ENCODE data around the gene PCYT2.

Gene PCYT2

DNA sequence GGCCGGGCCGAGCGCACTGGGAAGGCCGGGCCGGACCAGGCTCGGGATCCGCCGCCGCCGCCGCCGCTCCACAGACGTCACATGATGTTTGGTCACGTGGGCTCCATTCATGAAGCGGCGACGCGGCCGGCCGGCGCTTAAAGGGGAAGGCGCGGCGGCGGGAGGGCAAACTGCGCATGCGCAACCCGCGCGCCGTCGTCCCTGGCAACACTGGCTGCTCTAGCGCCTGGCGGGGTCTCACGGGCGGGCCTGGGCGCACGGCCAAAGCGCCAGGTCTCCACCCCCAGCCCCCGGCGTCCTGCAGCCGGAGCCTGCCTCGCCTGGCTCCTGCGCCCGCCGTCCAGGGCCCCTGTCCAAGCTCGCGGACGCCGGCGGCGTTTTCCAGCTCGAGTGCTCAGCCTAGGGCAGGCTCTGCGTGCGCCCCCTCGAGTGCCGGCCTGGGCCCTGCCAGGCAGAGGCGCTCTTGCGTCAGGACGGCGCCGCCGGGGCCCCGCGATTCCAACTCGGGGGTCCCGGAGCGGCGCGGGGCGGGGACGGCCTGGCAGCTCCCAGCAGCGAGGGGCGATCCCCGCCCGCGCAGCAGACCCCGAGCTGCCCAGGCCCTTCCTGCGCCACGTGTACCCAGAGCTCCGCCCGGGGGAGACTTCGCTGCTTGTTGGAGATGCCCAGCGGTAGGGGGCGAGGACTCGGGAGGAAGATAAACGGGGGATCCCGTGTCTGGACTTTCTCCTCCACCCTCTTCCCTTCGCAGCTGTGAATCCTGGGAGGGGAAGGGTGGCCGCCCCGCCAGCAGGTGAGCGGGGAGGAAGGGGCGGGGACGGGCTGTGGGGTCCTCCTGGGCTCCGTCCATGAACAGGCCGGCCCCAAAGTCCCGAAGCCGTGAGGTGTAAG, 16.7 kb upstream of the PCYT2 start, which contains the start of gene MAFG:
TSS of gene MAFG (minus strand) at position 83 of the 891 bp plus-strand sequence. CDS start 4,550 bp downstream, outside the sequence.
- no peak for TF ChIP-seq JUND (IDR thresholded peaks at IDR 0.05; ENCODE audit: low read depth)
- peak; percentile 97 to 99 for DNase-seq (ENCODE audit: low read depth in 1 of 2, low spot score in 1 of 2)
- in situ Hi-C loops (cut with HindIII; ENCODE audit: low pct_unique_long_range_greater_than_20kb, low sequenced_read_pairs), result no loop called here

DNA sequence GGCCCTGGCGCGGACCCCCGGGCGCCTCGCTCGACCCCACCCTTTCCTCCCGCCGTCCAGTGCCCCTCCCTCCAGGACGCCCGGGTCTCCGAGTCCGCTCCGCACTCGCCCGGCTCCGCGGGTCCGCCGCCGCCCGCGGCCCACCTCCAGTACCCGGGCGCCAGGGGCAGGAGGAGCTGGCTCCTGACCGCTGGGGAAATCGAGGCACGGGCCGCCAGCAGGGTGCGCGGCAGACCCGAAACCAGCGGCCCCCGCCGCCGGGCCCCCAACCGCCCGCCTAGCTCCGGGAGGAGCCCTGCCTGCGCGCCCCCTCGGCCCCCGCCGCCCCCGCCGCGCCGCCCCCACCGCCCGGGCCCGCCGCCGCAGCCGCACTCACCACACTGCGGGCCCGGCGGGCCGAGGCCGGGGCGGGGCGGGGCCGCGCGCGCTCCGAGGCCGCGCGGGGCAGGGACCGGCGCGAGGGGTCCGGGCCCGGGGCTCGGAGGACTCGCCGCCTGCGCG, 16.0 kb upstream of the PCYT2 start:
- in situ Hi-C loops (cut with HindIII; ENCODE audit: low pct_unique_long_range_greater_than_20kb, low sequenced_read_pairs), result no loop called here
- peak in 1 of 2 experiments; percentile 42 for DNase-seq (ENCODE audit: low read depth in 1 of 2, low spot score in 1 of 2)
- no peak for TF ChIP-seq JUND (IDR thresholded peaks at IDR 0.05; ENCODE audit: low read depth)

DNA sequence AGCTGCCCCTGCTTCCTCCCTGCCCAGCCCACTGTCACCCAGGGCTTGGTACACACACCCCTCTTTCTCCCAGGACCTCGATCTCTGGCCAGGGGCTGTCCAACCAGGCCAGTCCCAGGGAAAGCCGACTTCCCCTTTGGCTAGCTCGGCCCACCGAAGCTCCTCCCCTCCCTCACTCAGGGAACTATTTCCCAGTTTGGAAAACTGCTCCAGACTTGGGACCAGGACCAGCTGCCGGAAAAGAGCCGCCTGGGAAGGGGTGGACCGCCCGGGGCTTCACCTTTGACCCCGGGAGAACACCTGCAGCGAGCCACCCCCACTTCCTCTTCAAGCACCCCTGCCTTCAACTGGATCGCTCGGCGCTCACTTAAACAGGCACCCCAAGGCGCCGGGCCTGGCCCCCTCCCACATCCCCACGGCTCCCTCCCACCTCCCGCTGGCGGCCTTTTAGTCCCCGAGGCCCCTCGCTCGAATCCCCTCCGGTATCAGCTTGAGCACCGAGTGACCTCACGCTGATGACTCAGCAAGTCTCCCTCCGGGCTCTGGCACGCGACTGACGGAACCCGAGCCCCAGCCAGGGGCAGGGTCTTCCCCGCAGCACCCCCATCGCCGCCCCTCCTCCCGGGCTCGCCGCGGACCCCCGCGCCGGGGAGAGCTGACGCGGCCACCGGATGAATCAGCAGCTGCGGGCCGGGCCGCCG, 15.4 kb upstream of the PCYT2 start:
- in situ Hi-C loops (cut with HindIII; ENCODE audit: low pct_unique_long_range_greater_than_20kb, low sequenced_read_pairs), result no loop called here
- TF ChIP-seq JUND (IDR thresholded peaks at IDR 0.05; ENCODE audit: low read depth), result no peak

DNA sequence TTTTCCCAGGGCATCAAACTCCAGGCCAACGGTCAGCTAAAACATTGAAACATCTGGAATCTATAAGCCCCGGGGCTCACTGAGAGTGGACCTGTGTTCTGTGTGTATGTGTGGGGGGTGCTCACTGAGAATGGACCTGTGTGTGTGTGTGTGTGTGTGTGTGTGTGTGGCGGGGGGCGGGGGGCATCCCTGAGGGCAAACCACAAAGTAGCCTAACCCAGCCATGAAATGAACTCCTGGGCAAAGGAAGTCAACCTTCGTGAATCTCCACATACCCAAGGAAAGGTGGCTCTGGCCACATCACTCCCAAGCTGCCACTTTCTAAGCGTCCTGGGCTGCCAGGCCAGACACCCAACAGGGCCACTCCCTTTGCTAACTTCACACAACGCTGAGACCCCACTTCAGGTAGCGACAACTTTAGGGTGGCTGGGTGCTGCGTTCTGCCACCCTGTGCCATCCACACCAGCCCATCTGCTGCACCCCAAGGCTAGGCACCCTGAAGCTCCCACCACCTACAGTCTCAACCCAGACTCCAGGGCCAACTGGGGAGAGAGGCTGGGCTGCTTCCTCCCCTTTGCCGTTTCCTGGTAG, 14.8 kb upstream of the PCYT2 start:
- TF ChIP-seq JUND (IDR thresholded peaks at IDR 0.05; ENCODE audit: low read depth), result no peak
- DNase-seq (ENCODE audit: low read depth in 1 of 2, low spot score in 1 of 2), result no peak
- in situ Hi-C loops (cut with HindIII; ENCODE audit: low pct_unique_long_range_greater_than_20kb, low sequenced_read_pairs), result no loop called here

More for the DNA sequence above, 15.4 kb upstream of the PCYT2 start:
- DNase-seq (ENCODE audit: low read depth in 1 of 2, low spot score in 1 of 2), result peak; percentile 82 to 91

DNA sequence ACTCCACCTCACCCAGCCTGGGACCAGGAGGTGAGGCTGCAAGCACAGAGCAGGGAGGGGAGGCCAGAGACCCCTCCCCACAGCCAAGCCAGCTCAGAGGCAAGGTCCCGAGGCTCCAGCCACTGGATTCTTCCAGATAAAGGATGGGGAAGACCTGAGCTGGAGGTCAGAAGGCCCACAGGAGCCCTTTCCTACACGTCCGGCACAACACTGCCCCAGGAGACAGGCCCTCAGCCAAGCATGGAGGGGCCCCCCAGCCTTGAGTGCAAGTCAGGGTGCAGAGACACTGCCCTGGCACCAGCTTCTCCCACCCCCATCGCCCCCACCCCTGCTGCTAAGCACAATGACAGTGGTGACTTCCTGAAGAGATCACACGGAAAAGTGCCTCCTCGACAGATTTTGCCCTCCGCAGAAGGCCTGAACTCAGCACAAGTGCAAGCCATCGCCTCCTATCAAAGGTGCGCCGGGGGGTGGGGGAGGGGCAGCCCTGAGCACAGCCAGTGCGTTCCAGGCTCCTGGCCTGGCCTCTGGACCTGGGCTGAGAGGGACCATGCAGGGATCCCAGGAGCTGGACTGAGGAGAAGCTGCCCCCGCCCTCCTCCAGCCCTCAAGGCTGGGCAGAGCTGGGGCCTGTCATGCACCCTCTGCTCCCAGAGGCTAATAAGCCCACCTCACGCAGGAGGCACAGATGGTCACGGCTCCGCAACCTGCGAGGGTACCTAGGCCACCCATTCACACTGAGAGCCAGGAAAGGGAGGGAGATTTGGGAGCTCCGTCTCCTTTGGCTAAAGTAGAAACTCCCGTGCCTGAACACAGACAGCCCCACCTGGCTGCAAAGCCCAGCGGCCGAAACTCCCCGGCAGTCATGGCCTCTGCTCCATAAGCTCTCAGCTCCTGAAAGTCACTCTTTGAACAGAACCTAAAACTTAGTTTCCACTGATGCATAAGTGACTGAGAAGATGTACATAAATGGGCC, 13.6 kb upstream of the PCYT2 start:
- TF ChIP-seq JUND (IDR thresholded peaks at IDR 0.05; ENCODE audit: low read depth), result no peak
- in situ Hi-C loops (cut with HindIII; ENCODE audit: low pct_unique_long_range_greater_than_20kb, low sequenced_read_pairs), result no loop called here
- DNase-seq (ENCODE audit: low read depth in 1 of 2, low spot score in 1 of 2), result no peak

DNA sequence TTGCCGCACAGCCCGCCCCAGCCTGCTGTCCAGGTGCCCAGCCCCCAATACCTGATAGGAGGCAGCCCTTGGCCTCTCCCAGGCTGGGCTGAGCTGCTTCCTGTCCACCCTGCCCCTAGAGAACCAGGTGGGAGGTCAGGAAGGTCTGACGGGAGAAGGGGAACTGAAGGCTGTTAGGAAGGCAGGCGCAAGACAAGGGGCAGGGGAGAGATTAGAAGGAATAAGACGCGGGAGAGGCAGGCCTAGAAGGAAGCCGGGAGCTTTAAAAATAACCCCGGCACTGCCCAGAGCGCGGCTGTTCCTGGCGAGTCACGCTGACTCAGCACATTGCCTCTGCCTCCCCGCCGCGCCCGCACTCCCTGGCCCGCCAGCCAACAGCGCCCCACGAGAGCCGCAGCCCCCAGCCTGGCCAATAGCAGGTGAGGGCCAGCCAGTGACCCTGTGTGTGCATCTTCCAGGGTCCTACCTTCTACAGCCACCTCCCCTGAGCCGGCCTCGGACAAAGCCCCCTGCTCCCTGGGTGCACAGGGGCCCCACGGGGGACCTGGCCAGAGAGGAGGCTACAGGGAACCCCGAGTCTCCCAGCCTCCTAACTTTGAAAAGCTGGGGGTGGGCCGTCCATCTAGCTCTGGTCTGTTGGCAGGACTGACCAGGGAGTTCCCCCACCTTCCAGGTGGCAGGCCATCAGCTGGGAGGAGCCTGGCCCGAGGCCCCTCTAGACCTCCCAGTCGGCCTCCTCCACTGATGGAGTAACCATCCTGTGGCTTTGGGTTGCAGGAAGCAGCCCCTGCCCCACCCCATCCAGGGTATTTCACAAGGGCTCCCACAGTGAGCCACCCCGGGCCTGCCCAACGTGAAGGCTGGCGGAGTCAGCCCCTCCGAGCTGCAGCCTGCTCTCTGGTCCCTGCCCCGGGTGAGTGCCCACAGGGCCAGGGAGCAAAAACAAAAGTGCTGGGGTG, 12.4 kb upstream of the PCYT2 start:
- in situ Hi-C loops (cut with HindIII; ENCODE audit: low pct_unique_long_range_greater_than_20kb, low sequenced_read_pairs), result no loop called here
- no peak for DNase-seq (ENCODE audit: low read depth in 1 of 2, low spot score in 1 of 2)

DNA sequence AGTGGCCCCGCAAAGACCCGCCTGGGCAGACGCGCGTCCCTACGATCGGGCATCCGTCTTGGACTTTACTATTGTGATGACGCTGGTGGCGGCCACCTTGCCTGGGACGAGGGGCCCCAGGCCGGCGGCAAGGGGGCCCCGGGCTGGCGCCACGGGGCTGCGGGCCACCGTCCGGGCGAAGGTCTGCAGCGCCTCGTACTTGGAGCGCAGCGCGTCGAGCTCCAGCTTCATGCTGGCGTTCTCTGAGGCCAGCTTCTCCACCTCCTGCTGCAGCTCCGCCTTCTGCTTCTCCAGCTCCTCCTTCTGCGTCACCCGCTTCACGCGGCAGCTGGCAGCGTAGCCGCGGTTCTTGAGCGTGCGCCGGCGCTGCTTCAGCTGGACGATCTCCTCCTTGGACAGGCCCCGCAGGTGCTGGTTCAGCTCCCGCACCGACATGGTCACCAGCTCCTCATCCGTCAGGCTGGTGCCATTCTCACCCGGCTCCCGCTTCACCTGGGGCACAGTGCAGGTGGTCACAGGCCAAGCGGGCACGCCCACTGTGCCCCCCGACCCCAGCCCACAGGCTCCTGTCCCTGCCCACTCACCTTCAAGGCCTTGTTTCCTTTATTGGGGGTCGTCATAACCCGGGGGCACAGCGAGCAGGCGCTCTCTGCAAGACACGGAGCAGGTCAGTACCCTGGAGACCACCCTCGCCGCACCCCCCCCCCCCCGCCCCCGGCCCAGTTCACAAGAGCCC, 11.5 kb upstream of the PCYT2 start:
- in situ Hi-C loops (cut with HindIII; ENCODE audit: low pct_unique_long_range_greater_than_20kb, low sequenced_read_pairs), result no loop called here
- TF ChIP-seq JUND (IDR thresholded peaks at IDR 0.05; ENCODE audit: low read depth), result no peak

More for the DNA sequence above, 12.4 kb upstream of the PCYT2 start:
- TF ChIP-seq JUND (IDR thresholded peaks at IDR 0.05; ENCODE audit: low read depth), result no peak

DNA sequence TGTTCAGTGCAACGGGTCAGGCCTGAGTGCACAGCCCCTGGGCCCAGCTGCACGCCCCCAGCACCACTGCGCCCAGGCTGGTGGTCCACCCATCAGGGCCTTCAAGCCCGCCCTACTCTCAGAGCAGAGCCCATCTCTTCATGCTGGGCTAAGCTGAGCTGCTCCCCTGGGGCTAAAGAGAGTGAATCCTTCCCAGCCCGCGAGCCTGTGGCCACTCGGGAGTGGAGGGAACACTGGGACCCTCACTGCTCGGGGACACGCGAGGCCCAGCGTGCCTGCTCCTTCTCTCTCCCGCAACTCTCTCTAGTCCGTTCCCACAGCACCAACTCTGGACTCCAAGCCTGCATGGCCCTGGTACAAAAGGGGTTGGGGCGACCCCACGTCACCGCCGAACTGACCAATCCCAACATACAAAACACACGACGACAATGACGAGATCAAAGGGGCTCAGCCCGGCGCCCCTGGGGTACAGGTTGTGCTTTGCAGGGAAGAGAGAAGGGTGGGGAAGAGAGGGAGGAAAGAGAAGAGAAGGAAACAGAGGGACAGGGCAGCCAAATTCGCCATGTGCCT, 10.9 kb upstream of the PCYT2 start:
- in situ Hi-C loops (cut with HindIII; ENCODE audit: low pct_unique_long_range_greater_than_20kb, low sequenced_read_pairs), result no loop called here
- DNase-seq (ENCODE audit: low read depth in 1 of 2, low spot score in 1 of 2), result no peak
- TF ChIP-seq JUND (IDR thresholded peaks at IDR 0.05; ENCODE audit: low read depth), result no peak

More for the DNA sequence above, 11.5 kb upstream of the PCYT2 start:
- DNase-seq (ENCODE audit: low read depth in 1 of 2, low spot score in 1 of 2), result no peak

DNA sequence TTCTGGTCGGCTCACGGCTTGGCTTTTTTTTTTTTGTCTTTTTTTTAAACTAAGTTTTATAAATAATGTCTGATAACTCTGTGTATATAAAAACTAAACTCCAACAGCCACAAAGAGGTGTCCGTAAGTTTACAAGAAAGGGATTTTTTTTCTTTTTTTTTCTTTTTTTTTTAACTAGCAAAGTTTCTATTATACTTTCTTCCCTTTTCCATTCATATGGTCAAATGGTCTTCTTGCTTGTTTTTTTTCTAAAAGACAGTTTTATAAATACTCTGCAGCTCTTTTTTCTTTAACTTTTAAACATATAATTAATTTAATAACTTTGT, 10.3 kb upstream of the PCYT2 start:
- in situ Hi-C loops (cut with HindIII; ENCODE audit: low pct_unique_long_range_greater_than_20kb, low sequenced_read_pairs), result no loop called here
- no peak for TF ChIP-seq JUND (IDR thresholded peaks at IDR 0.05; ENCODE audit: low read depth)
- DNase-seq (ENCODE audit: low read depth in 1 of 2, low spot score in 1 of 2), result no peak
